IMR-90 (cell line): Measurements from ENCODE around the gene BRINP1.

Experiments
- BHLHE40 ChIP-seq: fragments of 150-350 bp; IDR thresholded peaks from 2 replicates; pipeline ENCODE4 v1.6.1; 2016; ENCODE audit warnings: mild to moderate bottlenecking, low read depth, low read length
- CEBPB ChIP-seq: IDR thresholded peaks from 2 replicates; pipeline ENCODE4 v1.6.1; 2012; ENCODE audit warnings: low read depth, low read length, improper control_type of control experiment
- CHD1 ChIP-seq: IDR thresholded peaks from 2 replicates; pipeline ENCODE4 v1.6.1; 2012; ENCODE audit warnings: low read depth, low read length, improper control_type of control experiment
- CTCF ChIP-seq: conservative IDR thresholded peaks from 2 replicates; pipeline ENCODE4 v1.5.1; 2012; ENCODE audit warnings: mild to moderate bottlenecking, low read depth, low read length, improper control_type of control experiment
- ELK1 ChIP-seq: fragments of 150-350 bp; IDR thresholded peaks from 2 replicates; pipeline ENCODE4 v1.6.1; 2016; ENCODE audit warnings: low read depth, mild to moderate bottlenecking, low read length, moderate library complexity, borderline replicate concordance
- FOS ChIP-seq: fragments of 150-350 bp; IDR thresholded peaks from 2 replicates; pipeline ENCODE4 v1.6.1; 2016; ENCODE audit warnings: low read depth, low read length
- NFE2L2 ChIP-seq: fragments of 150-350 bp; IDR thresholded peaks from 2 replicates; pipeline ENCODE4 v1.6.1; 2016; ENCODE audit warnings: low read depth, mild to moderate bottlenecking, low read length
- POLR2A ChIP-seq: IDR thresholded peaks from 2 replicates; pipeline ENCODE4 v1.6.1; 2012; ENCODE audit warnings: mild to moderate bottlenecking, low read depth, low read length
- RAD21 ChIP-seq: IDR thresholded peaks from 2 replicates; pipeline ENCODE4 v1.6.1; 2012; ENCODE audit warnings: low read length, improper control_type of control experiment
- RCOR1 ChIP-seq: IDR thresholded peaks from 2 replicates; pipeline ENCODE4 v1.6.1; 2012; ENCODE audit warnings: mild to moderate bottlenecking, low read length, improper control_type of control experiment; ENCODE audit not compliant: insufficient replicate concordance
- RFX5 ChIP-seq: IDR thresholded peaks from 2 replicates; pipeline ENCODE4 v1.8.0; 2012; ENCODE audit warnings: low read depth, mild to moderate bottlenecking, low read length, moderate library complexity
- SMC3 ChIP-seq: fragments of 150-350 bp; IDR thresholded peaks from 2 replicates; pipeline ENCODE4 v1.6.1; 2016; ENCODE audit warnings: low read depth, mild to moderate bottlenecking, antibody characterized with exemption, low read length, moderate library complexity

GRCh38 chr9:119313846-119314245 lies 55.4 kb downstream of the BRINP1 start:
- TF ChIP-seq POLR2A (no peak), CTCF (no peak), CHD1 (no peak), SMC3 (no peak), RFX5 (no peak), CEBPB (no peak), NFE2L2 (no peak), FOS (no peak), BHLHE40 (no peak), ELK1 (no peak), RAD21 (no peak), RCOR1 (no peak)
